NCI-H82 treated with DMSO at 0.1 percent for 48 hours (cell line): ENCODE results near the gene GPR84.

Experiments
- DNase-seq: peaks from one replicate; lab custom pipeline; 2025; ENCODE audit not compliant: unreplicated experiment; lab: John Stamatoyannopoulos, UW

The GPR84 gene

DNA sequence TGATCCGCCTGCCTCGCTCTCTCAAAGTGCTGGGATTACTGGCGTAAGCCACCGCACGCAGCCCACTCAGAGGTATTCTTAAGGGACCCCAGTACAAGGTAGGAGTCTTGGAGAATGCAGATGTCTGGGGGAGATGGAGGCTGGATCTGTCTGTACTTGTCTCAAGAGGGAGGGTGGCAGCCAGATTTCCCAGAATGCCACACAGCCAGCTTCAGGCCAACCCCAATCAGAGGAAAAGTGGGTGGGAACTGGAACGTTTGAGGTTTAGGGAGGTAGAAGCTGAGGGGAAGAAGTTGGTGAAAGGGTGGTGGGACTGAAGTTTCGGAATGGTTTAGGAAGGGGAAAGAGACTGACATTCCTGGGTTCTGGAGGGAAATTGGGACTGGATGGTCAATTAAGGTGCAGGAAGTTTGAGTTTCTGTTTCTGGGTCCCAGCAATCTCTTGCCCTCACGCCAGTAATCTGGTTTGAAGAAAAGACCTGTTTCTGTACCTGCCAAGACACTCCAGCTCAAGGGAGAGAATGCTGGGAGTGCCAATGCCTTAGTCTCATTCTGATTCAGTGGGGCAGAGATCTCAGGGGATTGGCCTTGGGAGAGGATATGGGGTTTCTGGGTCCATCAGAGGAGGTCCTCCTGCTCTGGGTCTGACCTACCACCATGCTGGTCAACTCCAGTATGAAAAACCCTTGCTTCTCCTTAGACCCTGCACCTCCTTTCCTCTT, 28.4 kb upstream of the GPR84 start:
- DNase-seq: no peak

DNA sequence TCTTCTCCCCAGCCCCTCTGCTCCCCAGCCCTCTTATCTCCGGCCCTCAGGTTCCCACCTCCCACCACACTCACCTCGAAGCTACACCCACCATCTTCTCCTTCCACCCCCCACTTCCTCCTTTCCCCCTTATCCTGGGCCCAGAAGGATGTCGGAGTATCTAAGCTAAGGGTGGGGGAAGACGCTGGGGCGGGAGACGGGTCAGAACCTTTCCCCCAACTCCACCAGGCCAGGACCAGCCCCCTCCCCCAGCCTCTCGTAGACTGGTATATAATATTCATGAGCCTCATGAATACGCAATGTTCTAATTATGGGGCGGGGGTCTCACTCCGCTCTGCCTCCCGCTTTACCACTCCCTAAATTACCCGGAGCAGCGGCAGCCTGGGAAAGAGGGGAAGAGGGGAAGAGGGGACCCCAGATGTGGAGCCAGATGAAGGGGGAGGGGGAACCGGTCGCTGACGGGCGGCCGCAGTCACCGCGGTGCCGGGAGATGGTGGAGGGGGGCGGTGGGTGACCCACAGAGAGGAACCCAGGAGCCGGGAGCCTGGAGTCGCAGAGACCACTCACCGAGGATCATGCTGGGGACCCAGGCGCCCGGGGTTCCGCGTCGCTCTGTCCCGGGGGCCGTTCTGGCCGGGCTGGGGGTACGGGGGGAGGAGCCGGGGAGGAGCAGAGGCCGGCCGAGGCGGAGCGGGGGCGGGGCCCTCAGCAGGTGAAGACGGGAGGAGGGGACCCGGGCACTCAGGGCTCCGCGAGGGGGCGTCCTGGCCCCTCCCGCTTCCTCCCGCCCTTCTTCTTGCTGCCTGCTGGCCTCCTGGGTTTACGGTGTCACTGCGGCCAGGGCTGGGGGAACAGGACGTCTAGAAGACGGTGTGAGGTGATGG, 26.6 kb upstream of the GPR84 start:
- peak; percentile 63 for DNase-seq

DNA sequence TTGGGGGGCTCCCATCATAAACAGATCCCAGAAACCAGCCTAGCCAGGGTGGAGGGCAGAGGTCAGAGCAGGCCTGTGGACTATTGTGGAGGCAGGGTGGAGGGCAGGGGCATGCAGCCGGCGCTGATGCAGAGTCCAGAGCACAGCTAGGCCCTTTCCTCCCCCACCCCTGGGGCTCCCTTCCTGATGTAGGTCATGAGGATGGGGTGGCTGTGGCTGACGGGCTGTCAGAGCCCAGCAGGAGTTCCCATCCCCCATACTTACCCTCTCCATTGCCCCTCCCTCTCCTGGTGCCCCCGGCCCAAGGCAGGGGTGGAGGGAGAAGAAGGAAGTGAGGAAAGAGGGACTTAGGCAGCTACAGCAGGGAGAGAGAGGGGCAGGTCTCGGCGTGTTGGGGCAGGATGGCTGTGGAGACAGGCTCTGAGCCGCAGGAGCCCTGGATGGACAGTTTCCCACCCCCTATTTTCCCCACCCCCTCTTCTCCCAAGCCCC, 25.9 kb upstream of the GPR84 start:
- DNase-seq: no peak

DNA sequence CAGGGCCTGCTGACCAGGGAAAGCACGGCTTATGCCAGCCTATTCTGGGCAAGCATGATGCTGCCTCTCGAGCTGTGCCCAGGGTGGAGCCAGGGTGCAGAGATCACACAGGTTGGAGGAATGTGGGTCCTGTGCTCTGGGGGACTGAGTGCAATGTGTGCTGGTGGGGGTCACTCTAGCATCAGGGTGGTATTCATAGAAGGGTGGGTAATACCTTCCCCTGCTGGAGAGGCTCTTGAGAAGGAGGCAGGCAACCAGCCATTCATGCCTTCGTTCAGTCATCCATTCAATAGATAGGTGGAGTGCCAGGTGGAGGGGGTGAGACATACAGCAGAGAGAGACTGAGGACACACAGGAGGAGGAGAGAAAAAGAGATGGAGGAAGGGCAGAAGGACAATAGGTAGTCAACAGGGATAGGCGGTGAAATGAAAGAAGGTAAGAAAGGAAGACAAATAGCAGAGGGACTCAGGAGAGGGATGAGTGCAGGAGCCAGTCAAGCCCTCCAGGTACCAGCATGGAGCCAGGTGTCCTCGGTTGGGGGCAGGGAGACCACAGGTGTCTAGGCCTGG, 25.4 kb upstream of the GPR84 start:
- DNase-seq: no peak

DNA sequence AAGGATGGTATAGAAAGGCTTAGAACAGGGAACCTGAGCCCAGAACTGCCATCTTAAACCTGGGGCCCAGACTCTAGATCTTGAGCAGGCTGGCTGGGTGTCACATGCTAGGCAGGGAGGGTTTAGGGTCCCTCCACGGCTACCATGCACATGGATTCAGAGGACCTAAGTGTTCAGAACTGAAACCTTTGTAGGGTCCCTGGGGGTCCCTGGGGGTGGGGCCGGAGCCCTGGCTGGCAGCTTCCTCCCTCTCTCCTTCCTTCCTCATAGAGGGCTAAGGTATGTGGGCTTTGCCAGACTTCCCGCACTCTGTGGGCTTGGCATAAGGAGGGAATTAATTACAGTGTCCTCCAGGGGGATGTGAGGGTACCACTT, 24.8 kb upstream of the GPR84 start:
- no peak for DNase-seq

DNA sequence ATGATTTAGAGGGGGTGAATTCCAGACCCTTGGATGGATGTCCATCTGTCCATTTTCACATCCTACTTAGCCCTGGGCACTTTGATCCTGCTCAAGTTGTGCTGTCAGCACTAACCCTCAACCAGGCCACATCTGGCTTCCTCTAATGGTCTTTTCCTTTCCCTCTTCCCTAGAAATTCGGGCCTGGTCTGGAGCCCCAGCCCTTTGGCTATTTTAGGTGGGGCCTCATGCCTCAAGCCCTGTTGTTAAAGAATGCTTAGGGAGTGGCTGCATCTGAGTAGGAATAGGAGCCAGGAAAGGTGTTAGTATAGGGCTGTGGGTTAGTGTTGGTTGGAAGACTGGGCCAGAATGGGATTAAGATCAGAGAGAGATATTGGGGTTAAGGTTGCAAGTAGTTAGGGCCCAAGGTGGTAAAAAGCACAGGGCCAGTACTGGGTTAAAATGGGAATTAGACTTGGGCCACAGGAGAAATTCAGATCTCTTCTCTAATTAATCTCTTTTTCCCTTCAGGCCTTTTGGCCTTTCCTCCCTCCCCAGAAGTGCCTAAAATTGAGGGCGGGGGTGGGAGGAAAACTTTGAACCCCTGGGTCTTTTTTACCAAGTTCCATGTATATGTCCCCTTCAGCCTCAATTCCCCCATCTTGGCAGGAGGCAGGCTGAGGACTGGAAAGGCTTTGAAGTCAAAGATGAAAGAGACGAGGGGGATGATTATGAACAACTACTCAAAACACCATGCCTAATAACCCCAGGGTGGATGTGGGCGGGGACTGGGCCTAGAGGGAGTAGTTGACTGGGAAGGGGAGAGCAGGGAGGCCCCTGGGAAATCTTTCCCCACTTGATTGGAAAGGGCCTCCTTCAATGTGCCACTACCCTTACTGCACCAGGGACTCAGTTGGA, 24.2 kb upstream of the GPR84 start:
- DNase-seq: peak; percentile 61

DNA sequence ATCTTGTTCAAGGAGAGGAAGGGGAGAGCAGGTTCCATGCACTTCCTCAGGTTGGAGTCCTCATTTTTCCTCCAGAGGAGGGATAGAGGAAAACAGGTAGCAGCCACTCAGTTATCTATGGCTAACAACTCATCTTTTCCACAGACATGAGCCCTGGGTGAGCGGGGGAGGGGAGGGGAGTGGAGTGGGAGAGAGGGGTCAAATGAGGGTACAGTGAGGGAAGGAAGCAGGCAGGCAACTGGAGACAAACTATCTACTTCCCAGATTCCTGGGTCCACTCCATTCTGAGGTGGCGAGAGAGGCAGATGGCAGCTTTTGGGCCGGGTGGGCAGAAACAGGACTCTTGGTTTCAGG, 22.8 kb upstream of the GPR84 start:
- DNase-seq: no peak

DNA sequence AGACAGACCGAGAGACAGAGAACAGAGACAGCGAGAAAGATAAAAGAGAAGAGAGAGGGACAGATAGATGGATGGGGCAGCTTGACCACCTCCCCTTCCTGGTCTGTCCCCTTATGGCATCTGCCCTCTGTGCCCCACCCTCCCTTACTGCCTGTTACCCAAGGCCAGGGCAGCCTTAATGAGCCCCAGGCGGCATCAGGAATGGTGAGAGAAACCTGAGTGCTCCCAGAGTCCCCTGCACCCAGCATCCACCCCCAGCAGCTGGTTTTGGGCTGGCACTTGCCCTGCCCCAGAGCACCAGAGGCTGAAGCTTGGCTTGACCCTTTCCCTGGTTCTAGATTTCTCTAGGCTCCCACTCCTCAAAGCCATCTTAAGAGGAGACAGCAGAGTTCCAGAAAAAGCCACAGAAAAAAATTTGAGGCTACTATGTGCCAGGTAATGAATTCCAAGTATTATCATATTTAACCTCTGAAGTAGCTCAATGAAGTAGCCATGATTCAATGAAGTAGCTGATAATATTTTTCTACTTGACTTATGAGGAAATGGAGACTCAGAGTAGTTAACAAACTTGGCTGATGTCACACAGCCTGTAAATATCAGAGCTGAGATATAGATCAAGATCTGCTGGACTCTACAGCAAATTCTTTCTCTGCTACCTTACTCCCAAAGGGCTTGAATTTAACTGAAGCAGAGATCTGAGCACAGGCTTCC, 22.3 kb upstream of the GPR84 start:
- DNase-seq: no peak

DNA sequence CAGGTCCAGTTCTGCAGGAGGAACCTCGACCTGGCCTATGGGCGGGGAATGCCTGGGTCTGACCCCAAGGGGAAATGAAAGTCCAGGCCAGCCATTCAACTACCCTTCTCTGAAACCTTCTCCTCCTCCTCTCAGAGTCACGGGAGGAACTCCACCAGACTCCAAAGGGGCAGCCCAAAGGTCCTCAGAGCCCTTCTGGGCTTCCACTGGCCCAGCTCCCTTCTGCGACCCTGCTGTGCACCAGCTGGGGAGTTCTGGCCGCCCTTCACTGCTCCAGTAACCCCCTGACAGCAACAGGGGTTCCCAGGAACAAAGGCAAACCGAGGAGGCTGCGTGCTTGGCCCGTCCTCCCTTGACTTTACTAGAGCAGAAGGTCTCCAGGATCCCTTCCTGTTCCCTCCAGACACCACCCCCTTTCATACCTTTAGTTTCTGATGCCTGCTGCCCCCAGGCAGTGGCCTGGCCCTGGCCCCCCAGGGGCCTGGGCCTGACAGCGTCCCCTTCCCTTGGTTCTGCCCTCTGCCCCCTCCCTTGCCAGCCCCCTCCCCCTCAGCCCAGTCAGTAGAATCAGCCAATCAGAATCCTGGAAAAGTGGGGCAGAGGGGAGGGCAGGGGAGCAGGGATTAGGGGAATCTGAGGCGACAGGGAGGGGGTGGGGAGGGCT, 21.1 kb upstream of the GPR84 start:
- DNase-seq: peak; percentile 85

DNA sequence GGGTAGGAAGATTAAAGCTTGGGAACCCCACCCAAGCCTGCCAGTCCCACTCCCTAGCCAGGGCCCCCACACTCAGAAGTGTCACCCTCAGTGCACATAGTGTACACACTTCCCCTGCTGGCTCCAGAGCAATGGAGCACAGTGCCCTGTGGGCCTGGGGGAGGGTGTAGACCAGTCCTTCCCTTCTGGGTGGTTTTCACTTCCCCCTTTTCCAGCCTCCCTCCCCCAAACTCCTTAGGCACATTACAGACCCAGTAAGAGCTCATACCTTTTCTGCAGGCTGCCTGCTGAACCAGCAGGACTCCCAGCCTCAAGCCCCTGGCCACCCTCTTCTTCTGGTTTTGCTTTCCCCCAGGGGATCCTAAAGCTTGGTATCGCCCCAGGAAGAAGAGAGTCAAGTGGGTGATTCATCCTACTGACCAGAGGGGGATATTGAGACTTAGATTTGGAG, 20.3 kb upstream of the GPR84 start, which contains the start of gene ZNF385A:
TSS of gene ZNF385A (minus strand) at position 143 of the 451 bp plus-strand sequence. CDS start 219 bp downstream, outside the sequence.
- no peak for DNase-seq

DNA sequence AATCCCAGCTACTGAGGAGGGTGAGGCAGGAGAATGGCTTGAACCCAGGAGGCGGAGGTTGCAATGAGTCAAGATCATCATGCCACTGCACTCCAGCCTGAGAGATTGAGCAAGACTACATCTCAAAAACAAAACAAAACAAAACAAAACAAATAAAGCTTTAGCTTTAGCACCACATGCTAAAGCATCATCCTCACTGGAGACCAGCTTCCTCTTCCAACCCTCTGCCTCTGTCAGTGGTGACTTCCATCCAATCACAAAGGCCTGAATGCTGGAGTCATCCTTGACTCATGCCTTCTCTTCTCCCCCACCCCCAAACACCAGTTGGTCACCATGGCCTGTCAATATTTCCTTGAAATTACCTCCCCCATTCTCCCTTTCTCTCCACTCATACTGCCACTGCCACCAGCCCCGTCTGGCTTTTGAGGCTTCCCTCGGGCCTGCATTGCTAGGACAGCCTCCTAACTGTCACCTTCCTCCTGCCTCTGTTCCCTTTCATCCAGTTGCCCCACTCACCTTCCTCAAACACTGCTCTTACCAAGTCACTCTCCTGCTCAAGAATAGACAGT, 18.8 kb upstream of the GPR84 start:
- DNase-seq: no peak

DNA sequence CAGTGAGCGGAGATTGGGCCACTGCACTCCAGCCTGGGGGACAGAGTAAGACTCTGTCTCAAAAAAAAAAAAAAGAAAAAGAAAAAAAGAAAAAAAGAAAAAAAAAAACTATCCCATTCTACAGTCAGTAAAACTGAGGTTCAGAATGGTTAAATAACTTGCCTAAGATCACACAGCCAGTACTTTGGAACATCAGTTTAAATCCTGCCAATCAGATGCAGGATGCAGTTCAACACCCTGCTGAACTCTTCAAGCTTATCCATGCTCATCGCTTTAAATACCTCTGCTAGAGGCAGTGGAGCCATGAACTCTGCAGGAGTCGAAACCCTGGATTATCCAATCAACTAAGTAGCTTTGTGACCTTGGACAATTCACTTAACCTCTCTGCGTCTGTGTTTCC, 16.9 kb upstream of the GPR84 start:
- DNase-seq: no peak

DNA sequence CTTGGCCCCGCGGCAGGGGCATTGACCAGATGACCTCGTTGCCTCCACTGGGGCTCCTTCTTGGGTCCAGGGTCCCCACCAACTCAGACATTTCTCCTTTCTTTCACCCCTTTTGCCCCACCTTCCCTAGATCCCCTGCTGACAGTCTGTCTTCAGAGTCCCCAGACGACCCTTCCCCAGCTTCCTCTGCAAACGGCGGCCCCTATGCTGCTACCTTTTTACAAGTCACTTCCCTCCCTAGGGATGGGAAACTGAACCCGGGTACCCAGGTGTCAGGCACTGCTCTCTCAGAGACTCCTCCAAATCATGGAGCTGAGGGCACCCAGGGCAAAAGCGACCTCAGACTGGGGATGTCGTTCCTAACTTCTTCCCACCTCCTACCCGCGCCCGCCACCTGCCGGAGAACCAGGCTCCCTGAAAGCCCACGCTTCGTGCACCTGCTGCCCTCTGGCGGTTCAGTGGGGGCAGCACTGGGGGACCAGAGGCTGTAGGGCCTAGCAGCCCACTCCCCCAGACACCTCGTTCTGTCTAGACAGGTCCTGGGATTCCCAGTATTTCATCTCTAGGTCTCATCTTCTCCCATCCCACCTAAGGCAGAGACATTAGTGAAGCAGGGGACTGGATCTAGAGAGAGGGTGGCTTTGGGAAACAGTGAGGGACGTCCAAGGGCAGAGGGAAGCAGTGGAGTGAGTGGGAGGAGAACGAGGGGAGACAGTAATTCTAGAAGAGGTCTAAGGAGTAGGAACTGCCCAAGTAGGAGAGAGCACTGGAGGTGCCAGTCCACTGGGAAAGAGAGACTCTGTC, 15.3 kb upstream of the GPR84 start:
- DNase-seq: peak; percentile 65

DNA sequence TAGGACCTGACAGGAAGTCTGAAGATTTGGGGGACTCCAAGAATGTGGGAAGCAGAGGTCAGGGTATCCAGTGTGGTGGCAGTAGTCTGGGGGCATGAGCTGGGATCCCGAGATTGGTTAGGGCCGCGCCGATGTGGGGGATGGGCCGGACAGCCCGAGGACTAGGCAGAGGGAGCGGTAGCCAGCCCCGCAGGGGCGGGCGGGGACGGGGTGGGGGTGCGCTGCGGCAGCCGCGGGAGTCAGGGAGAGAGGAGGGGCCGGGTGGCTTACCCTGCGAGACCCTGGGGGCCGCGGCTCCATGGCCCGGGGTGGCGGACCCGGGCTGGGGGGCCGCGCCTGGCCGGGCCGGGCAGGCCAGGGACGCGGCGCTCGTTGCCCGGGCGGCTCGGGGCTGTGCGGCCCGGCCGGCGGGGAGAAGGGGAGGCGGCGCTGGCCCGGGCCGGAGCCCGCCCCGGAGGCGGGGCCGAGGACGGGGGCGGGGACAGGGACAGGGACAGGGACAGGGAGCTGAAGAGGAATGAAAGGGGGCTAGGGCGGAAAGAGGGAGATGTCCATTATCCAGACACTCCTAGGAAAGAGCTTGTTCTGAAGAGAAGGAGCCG, 14.6 kb upstream of the GPR84 start:
- no peak for DNase-seq

DNA sequence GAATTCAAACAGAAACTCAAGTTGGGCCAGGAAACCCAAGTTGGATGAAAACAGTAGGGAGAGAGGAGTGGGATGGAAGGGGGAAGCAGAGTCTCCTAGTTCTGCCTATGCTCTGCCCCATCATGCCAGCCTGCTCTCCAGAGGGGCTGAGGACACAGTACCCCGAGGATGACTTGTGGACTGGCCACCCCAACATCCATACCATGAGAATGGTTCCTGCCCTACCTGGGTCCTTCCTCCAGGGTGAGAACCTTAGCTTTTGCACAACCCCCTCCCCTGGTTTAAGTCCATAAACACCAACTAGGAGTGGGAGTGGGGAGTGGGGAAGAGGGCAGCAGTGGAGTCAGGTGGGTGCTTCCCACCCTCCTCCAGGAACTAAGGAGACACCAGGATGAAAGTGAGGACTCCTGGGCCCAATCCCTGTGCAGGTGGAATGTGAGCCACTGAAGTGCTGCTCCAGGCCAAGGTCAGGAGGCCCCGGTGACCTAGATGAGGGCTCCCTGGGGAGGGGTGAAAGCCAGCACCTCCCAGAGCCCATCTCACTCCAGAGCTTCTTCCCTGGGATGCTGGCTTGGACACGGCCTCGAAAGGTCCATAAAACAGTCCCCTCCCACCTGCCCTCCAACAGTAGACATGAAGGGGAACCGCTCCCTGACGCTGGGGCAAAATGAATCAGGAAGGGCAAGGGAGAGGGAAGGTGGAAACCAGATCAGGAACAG, 13.7 kb upstream of the GPR84 start:
- no peak for DNase-seq

DNA sequence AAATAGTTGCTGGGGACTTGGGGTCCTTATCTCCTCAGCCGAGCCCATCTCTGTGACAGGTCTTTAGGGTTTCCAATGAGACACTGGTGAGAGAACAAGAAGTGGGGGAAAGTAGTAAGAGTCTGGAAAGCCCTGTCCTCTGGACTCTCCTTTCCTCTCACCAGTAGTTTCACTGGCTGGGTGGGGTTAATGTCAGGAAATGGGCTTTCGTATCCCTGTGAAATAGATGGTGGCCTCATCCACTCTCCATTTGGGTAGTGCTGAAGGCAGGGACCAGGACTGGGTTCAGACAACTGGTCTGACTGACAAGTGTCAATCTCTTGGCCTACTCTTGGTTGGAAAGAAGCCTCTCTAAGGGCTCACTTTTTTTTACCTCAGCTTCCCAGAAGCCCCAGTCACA, 12.7 kb upstream of the GPR84 start:
- DNase-seq: no peak

DNA sequence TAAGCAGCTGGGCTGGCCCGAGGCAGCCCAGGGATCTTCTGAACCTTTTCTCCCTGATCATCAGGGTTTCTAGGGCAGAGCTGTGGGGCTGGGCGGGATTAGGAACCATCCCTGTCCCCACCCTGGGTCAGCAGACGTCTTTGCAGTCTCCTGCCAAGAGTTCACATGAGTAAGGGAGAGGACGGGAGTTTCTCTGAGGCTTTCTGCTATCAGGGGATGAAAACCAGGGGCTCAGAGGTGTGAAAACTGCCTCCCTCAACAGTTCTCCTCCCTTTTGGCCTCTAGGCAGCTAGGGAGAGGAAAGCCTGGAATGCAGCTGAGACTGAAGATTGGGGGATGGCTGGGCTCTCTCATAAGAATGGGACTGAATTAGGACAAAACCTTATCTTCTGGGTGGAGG, 12.3 kb upstream of the GPR84 start:
- DNase-seq: no peak

DNA sequence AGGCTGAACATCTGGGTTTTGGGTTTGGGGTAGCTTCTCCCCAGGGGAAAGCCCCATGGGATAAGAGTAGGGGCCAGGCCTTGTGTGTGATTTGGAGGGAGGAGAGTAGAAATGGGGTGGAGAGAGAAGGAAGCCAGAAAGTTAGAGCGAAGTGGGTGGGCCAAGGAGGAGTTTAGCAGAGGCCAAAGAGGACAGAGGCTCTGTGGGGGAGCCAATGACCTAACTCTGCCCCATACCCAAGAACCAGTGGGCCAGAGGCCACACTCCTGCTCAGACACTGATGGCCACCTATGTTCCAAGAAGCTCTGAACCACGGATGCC, 10.9 kb upstream of the GPR84 start:
- no peak for DNase-seq
